BJ (cell line): ENCODE results near the gene TLR8. TPM values are rescaled to one million over a fixed set of nuclear protein-coding genes. Genes with fewer than 3 reads are reported as not detected.

Experiments used
- CTCF ChIA-PET: fragments of 350-600 bp; formaldehyde crosslinking; extraction: SDS; loops from one replicate; lab custom pipeline; 2021; ENCODE audit warnings: antibody characterized with exemption, inconsistent platforms; lab: Yijun Ruan, JAX
- POLR2A ChIA-PET: fragments of 300-600 bp; sonication (Branson Sonifier 250); formaldehyde crosslinking; extraction: SDS; loops from one replicate; lab custom pipeline; 2021; ENCODE audit warnings: antibody characterized with exemption; lab: Charles Lee
- DNase-seq: peaks from one replicate; pipeline ENCODE4 v3.0.0-alpha.2; 2011; ENCODE audit warnings: low read depth
- H3K27me3 ChIP-seq: 2 replicates; pipeline ENCODE4 v1.6.0; 2011; ENCODE audit warnings: low read length; ENCODE audit not compliant: control insufficient read depth, insufficient read depth
- H3K36me3 ChIP-seq: 2 replicates; pipeline ENCODE4 v1.5.1; 2011; ENCODE audit warnings: low read length; ENCODE audit not compliant: control insufficient read depth, insufficient read depth
- H3K4me3 ChIP-seq: 2 replicates; pipeline ENCODE4 v1.5.1; 2011; ENCODE audit warnings: low read depth, mild to moderate bottlenecking, control low read depth, low read length
- polyA plus RNA-seq: library from polyadenylated mRNA; depleted of rRNA; stranded (reverse); fragments of >200 nt; gene quantifications from 2 replicates; pipeline ENCODE4 v1.2.3, GENCODE V29; 2011; rRNA removed
- TF ChIP-seq, protein P1 (sequence below): IDR thresholded peaks from 2 replicates; pipeline ENCODE4 v1.5.1; 2011; ENCODE audit warnings: low read depth, mild to moderate bottlenecking, control low read depth, inconsistent platforms, low read length, moderate library complexity; ENCODE audit not compliant: insufficient read depth

TLR8 gene
- polyA plus RNA-seq, 1 experiment: not detected

- H3K4me3 ChIP-seq: no peak overlapping the region
- ChIA-PET POLR2A (no interaction called here), CTCF (interaction anchor here (0.7 to 3.6 kb wide), 4 partner anchors 22 to 517 kb away, joined by 3 to 13 read pairs (median 8); no protein-coding TSS in a partner anchor)
- no peaks in the 10 kb centered on the region for H3K27me3 ChIP-seq
- DNase-seq: no peak
- TF ChIP-seq, protein P1, sequence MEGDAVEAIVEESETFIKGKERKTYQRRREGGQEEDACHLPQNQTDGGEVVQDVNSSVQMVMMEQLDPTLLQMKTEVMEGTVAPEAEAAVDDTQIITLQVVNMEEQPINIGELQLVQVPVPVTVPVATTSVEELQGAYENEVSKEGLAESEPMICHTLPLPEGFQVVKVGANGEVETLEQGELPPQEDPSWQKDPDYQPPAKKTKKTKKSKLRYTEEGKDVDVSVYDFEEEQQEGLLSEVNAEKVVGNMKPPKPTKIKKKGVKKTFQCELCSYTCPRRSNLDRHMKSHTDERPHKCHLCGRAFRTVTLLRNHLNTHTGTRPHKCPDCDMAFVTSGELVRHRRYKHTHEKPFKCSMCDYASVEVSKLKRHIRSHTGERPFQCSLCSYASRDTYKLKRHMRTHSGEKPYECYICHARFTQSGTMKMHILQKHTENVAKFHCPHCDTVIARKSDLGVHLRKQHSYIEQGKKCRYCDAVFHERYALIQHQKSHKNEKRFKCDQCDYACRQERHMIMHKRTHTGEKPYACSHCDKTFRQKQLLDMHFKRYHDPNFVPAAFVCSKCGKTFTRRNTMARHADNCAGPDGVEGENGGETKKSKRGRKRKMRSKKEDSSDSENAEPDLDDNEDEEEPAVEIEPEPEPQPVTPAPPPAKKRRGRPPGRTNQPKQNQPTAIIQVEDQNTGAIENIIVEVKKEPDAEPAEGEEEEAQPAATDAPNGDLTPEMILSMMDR: no peak
- H3K36me3 ChIP-seq: no peaks in the 10 kb centered on the region
These were observed 65.0 kb downstream of the TLR8 start for GRCh38 chrX:12971282-12972003.

GRCh38 chrX:12972243-12972642, 65.8 kb downstream of the TLR8 start:
- POLR2A ChIA-PET: no interaction called here
- CTCF ChIA-PET: no interaction called here

More at GRCh38 chrX:12972243-12972642, 65.8 kb downstream of the TLR8 start:
- H3K4me3 ChIP-seq: no peak overlapping the region
- no peak for DNase-seq
- no peaks in the 10 kb centered on the region; the same call in 1 of the 2 replicates for H3K36me3 ChIP-seq
- TF ChIP-seq, protein P1: no peak
- no peaks in the 10 kb centered on the region for H3K27me3 ChIP-seq

Other genes with a start within 250 kb of the TLR8 start
- 20.0 and 20.5 TPM in 2 replicates for gene PRPS2, start 115.2 kb upstream of the TLR8 start, polyA plus RNA-seq
- gene TLR7, start 39.5 kb upstream of the TLR8 start, polyA plus RNA-seq: not detected in 2 replicates
- 2,469 and 4,277 TPM in 2 replicates for gene TMSB4X, start 68.5 kb downstream of the TLR8 start, polyA plus RNA-seq
- not detected in 2 replicates for gene FAM9C, start 138.0 kb downstream of the TLR8 start, polyA plus RNA-seq